Activated CD4-positive, alpha-beta T cell treated with anti-CD3 and anti-CD28 coated beads, Interleukin-2, amount 10 ng/mL, durations not matched to agents 24 days and 14 days (primary cell): Measurements from ENCODE around the gene LGALS1. TPM values are rescaled to one million over a fixed set of nuclear protein-coding genes. Genes with fewer than 3 reads are reported as not detected.

Experiments
- DNase-seq: peaks from one replicate; pipeline ENCODE4 v3.0.0; 2022
- H3K27ac Mint-ChIP-seq: one replicate; pipeline ENCODE4 v1.8.0; 2022; ENCODE audit warnings: mild to moderate bottlenecking, mixed read lengths
- H3K27me3 Mint-ChIP-seq: one replicate; pipeline ENCODE4 v1.8.0; 2022; ENCODE audit warnings: mixed read lengths
- H3K36me3 Mint-ChIP-seq: one replicate; pipeline ENCODE4 v1.8.0; 2022; ENCODE audit warnings: low read depth, mild to moderate bottlenecking, mixed read lengths
- H3K4me1 Mint-ChIP-seq: one replicate; pipeline ENCODE4 v1.8.0; 2021; ENCODE audit warnings: mixed read lengths
- H3K4me3 Mint-ChIP-seq: one replicate; pipeline ENCODE4 v1.8.0; 2022; ENCODE audit warnings: mild to moderate bottlenecking, moderate library complexity, mixed read lengths
- H3K9me3 Mint-ChIP-seq: one replicate; pipeline ENCODE4 v1.8.0; 2021; ENCODE audit warnings: mixed read lengths
- intact Hi-C: fragments of 100-400 bp; cut with micrococcal nuclease; formaldehyde crosslinking; loops from one replicate; pipeline ENCODE4 v1.15.1; 2023
- total RNA-seq: library from RNA; stranded (reverse); gene quantifications from 2 replicates; pipeline ENCODE4 v1.2.3, GENCODE V29; 2022

The LGALS1 gene
- total RNA-seq, 1 donor from 2014 or later: 361 TPM

DNA sequence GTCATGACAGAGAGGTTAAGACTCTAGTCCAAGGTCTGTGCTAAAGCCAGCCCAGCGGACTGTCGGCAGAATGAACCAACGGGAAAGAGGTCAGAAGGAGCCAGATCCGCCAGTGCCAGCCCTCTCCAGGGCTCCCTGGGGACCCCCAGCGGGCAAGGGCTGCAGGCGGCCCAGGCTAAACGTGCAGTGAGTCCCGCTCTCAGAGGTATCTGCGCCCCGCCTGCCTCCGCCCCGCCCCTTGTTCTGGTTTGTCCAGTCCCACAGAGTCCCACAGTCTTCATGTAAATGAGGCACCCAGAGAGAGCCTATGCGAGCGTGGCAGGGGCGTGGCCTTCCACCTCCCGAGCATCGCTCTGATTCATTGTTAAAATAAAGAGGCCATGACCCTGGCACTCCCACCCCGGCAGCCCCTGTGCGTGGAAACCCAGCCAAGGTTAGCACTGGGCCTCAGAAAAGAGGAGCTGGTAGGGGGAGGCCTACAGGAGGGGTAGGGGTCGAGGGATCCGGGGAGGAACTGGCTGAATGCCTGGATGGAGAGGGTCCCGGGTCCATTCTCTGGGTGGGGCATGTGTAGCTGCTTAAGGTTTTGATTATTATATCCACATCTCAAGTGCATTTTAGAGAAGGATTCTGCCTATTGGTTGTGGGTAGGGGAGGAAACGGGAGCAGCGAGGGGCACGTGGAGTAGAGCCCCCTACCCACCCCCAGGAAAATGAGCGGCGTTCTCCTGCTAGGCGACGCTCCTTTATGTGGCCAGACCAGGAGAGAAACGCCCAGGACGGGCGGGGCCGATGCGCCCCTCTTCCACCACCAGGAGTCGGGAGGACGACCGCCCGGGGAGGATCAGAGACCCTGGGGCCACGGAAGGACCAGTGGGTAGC is 21.5 kb downstream of the LGALS1 start, which contains the start of gene TRIOBP:
TSS of gene TRIOBP (plus strand) at position 392 of the 881 bp plus-strand sequence. CDS start 4,318 bp downstream, outside the sequence.
- peaks cover 13% of the 10 kb centered on the region for H3K4me1 Mint-ChIP-seq
- H3K9me3 Mint-ChIP-seq: no peaks in the 10 kb centered on the region
- H3K36me3 Mint-ChIP-seq: peaks cover 18% of the 10 kb centered on the region
- peak; percentile 97 for DNase-seq
- peak within 1 kb of the TSS; percentile 75 for H3K4me3 Mint-ChIP-seq
- intact Hi-C loops: loop anchor here (1.0 kb wide), 1 partner anchor 11 kb away; the partner anchor contains the start of gene NOL12
- no peaks in the 10 kb centered on the region for H3K27me3 Mint-ChIP-seq
- peak within 1 kb of the TSS; percentile 58 for H3K27ac Mint-ChIP-seq

DNA sequence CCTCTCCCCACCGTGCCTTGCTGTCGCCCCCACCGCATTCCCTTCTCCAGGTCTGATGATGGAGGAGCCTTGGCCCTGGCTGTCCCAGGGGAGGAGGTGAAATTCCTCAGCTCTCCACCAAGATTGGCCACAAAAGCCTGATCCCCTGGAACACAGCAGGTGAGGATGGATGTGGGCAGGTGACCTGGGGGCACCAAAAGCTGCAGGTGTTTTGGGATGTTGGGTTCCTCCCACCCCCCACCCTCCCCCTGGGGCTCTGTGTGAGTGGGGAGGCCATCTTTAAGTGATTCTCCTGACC is 22.1 kb downstream of the LGALS1 start:
- Mint-ChIP-seq H3K36me3 (peaks cover 15% of the 10 kb centered on the region), H3K27me3 (no peaks in the 10 kb centered on the region), H3K4me1 (peaks cover 13% of the 10 kb centered on the region), H3K27ac (no peak overlapping the region), H3K4me3 (no peak overlapping the region), H3K9me3 (no peaks in the 10 kb centered on the region)
- intact Hi-C loops: no loop called here
- DNase-seq: no peak

DNA sequence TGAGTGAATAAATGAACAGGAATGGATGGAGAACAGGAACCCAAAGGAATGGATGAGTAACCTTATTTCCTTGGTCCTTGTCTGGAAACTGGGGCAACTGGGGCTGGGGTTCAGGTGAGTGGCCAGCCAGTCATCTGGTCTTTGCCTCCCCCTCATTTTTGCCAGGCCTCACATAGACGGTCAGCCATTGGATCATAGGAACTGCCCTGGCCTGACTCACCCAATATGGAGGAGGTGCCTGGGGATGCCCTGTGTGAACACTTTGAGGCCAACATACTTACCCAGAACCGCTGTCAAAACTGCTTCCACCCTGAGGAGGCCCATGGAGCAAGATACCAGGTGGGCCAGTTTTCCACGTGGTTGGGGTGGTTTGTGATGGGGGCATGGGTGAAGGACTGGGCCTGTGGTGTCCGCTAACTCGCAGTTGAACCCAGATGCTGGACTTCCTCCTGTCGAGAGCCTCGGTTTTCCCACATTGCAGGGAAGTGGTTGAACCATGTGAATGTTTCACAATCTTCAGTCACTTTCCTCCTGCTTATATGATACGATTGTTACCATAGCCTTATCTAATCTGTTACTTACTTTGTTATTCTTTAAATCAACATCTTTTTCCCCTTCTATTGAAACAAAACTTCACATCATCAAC is 25.8 kb downstream of the LGALS1 start:
- Mint-ChIP-seq H3K9me3 (no peaks in the 10 kb centered on the region), H3K27me3 (no peaks in the 10 kb centered on the region), H3K36me3 (peaks cover 8% of the 10 kb centered on the region), H3K4me1 (peaks cover 8% of the 10 kb centered on the region), H3K4me3 (no peak overlapping the region), H3K27ac (no peak overlapping the region)
- intact Hi-C loops: no loop called here
- no peak for DNase-seq

DNA sequence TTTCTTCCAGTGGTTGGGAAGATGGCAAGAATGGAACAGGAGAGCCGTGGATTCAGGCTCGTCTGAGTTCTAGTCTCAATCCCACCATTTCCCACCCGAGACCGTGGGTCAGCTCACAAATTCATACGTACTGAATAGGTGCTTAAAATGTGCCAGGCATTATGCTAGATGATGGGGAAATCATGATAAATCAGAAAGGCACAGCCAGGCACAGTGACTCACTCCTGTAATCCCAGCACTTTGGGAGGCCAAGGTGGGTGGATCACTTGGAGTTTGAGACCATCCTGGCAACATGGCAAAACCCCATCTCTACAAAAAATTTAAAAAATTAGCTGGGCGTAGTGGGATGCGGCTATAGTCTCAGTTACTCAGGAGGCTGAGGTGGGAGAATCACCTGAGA is 28.5 kb downstream of the LGALS1 start:
- H3K4me3 Mint-ChIP-seq: no peak overlapping the region

DNA sequence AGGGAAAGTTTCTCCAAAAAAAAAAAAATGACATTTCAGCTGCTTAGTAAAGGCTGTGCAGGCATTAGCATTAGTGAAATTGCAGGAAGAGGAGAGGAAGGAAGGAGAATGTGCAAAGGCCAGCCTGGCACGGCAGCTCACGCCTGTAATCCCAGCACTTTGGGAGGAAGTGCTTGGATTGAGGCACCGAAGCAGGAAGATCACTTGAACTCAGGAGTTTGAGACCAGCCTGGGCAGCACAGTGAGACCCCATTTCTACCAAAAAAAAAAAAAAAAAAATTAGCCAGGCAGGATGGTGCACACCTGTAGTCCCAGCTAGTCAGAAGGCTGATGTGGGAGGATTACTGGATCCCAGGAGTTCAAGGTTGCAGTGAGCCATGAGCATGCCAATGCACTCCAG is 29.2 kb downstream of the LGALS1 start:
- no peaks in the 10 kb centered on the region for H3K9me3 Mint-ChIP-seq
- no peaks in the 10 kb centered on the region for H3K4me1 Mint-ChIP-seq
- H3K27me3 Mint-ChIP-seq: no peaks in the 10 kb centered on the region
- peaks cover 5% of the 10 kb centered on the region for H3K36me3 Mint-ChIP-seq
- no peak for DNase-seq
- H3K4me3 Mint-ChIP-seq: no peak overlapping the region
- no peak overlapping the region for H3K27ac Mint-ChIP-seq
- intact Hi-C loops: no loop called here

More for the DNA sequence above, 28.5 kb downstream of the LGALS1 start:
- no peaks in the 10 kb centered on the region for H3K27me3 Mint-ChIP-seq
- no peak overlapping the region for H3K27ac Mint-ChIP-seq
- intact Hi-C loops: no loop called here
- H3K36me3 Mint-ChIP-seq: peaks cover 5% of the 10 kb centered on the region
- no peaks in the 10 kb centered on the region for H3K4me1 Mint-ChIP-seq
- H3K9me3 Mint-ChIP-seq: no peaks in the 10 kb centered on the region
- no peak for DNase-seq

DNA sequence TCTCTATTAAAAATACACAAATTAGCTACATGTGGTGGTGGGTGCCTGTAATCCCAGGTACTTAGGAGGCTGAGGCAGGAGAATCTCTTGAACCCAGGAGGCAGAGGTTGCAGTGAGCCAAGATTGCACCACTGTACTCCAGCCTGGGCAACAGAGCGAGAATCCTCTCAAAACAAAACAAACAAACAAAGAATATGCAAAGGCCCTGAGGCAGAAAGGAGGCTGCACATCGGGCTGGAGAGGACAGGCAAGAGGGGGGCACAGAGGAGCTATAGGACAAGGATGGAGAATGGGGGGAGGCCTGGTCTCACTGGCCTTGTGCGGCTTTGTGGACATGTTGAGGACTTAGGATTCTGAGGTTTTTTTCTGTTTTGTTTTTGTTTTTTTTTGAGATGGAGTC is 29.8 kb downstream of the LGALS1 start:
- no peak for DNase-seq
- Mint-ChIP-seq H3K36me3 (peaks cover 5% of the 10 kb centered on the region), H3K4me1 (no peaks in the 10 kb centered on the region), H3K4me3 (no peak overlapping the region), H3K9me3 (no peaks in the 10 kb centered on the region), H3K27me3 (no peaks in the 10 kb centered on the region), H3K27ac (no peak overlapping the region)
- intact Hi-C loops: no loop called here

DNA sequence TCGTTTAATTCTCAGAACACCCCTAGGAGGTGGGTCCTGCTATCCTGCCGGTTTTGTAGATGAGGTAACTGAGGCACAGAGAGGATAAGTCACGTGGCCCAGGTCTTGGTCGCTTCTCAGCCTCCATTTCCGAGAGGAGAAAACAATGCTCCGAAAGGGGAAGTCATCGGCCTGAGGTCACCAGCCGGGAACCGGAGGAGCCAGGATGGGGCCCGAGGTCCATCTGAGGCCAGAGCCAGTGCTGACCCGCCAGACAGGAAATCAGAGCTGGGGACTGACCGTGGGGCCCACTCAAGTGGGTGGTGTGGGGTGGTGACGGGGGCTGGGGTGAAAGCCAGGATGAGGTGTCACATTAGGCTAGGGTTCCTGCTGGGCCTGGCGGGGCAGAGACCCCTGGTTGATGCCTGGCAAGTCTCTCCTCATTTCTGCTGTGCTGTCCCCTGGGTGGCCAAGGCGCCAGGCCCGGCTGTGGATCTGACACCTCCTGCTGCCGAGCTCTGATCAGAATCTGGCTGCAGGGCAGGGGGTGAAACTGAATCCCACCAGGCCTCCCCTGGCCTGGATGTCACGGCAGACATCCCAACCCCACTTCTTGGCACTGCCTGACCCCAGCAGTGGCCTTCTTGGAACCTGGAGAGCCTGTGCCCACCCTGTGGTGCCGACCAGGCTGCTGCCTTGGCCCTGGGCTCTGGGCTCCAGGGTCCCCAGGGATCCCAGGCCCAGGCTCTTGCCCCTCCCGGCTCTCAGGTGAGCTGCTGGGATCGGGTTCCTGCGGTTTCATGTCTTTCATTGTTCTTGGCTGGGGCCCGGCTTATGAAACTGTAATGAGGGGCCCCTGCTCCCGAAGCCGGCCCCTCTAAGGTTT is 33.4 kb downstream of the LGALS1 start:
- peaks cover 3% of the 10 kb centered on the region for H3K36me3 Mint-ChIP-seq
- intact Hi-C loops: no loop called here
- no peak overlapping the region for H3K27ac Mint-ChIP-seq
- no peaks in the 10 kb centered on the region for H3K27me3 Mint-ChIP-seq
- H3K9me3 Mint-ChIP-seq: no peaks in the 10 kb centered on the region
- DNase-seq: no peak
- H3K4me3 Mint-ChIP-seq: no peak overlapping the region
- no peaks in the 10 kb centered on the region for H3K4me1 Mint-ChIP-seq

DNA sequence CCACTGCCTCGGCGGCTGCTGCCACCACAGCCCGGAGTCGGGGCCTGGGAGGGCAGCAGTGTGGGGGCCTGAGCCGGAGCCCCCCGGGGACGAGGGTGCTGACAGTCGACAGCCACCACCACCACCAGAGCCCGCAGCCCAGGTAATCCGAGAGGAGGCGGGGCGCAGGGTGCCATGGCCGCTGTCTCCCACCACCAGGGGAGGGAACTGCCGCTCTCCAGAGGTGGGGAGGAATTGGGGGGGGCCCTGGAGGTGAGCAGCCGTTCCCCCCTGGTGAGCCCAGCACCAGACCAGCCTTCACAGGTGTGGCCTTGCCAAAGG is 34.0 kb downstream of the LGALS1 start:
- no peak overlapping the region for H3K27ac Mint-ChIP-seq
- no peaks in the 10 kb centered on the region for H3K27me3 Mint-ChIP-seq
- H3K36me3 Mint-ChIP-seq: peaks cover 2% of the 10 kb centered on the region
- no peak overlapping the region for H3K4me3 Mint-ChIP-seq
- DNase-seq: no peak
- H3K4me1 Mint-ChIP-seq: no peaks in the 10 kb centered on the region
- H3K9me3 Mint-ChIP-seq: no peaks in the 10 kb centered on the region
- intact Hi-C loops: no loop called here

DNA sequence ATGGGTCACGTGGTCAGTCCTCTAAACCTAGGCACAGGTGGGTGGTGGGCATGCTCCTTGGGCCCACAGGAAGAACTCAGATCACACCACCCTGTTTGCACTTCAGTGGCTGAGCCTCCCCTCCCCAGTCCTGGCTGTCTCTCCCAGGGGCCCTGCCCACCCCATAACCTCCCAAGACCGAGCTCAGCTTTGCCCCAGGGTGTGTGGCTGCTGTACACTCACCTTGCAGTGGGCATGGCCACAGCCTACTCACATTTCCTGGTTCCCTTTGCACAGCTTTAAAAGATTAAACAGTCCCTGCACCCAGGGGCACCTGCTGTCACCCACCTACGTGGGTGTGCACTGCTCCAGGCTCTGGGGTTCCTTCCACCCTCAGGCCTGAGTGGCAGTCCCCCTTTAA is 35.2 kb downstream of the LGALS1 start:
- Mint-ChIP-seq H3K4me1 (no peaks in the 10 kb centered on the region), H3K27me3 (no peaks in the 10 kb centered on the region), H3K9me3 (no peaks in the 10 kb centered on the region), H3K4me3 (no peak overlapping the region), H3K36me3 (no peaks in the 10 kb centered on the region), H3K27ac (no peak overlapping the region)
- DNase-seq: no peak
- intact Hi-C loops: no loop called here

DNA sequence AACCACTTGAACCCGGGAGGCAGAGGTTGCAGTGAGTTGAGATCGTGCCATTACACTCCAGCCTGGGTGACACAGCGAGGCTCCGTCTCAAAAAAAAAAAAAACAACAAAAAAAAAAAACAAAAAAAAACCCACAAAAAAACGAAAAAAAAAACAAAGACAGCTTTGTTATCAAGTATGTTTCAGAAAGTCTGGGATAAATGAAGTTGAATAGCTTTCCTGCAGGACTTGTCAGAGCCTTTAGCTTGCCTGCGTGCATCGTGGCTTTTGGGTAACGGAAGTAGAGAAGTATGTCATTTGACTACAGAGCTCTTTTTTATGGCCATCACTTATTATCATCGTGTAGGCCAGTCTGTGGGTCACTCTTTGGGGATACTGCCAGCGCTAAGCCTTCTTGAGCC is 36.1 kb downstream of the LGALS1 start:
- intact Hi-C loops: no loop called here
- Mint-ChIP-seq H3K9me3 (no peaks in the 10 kb centered on the region), H3K4me1 (no peaks in the 10 kb centered on the region), H3K27ac (no peak overlapping the region), H3K4me3 (no peak overlapping the region), H3K27me3 (no peaks in the 10 kb centered on the region), H3K36me3 (no peaks in the 10 kb centered on the region)
- DNase-seq: no peak

DNA sequence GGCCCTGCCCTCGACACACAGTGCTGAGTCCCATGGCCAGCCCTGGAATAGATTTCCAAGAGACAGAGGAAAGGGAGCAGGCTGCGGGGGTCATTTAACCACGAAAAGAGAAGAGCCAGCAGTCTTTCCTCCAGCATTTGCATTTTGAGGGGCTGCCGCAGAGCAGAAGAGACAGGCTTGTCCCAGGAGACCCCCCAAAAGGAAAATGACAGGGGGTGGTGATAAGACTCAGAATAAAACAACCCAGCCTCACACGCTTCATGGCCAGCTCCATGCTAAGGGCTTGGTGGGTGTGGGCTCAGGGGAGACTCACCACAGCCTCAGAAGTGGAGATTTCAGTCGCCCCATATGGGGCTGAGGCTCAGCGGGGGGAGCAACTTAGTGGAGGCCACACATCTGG is 38.3 kb downstream of the LGALS1 start:
- no peaks in the 10 kb centered on the region for H3K4me1 Mint-ChIP-seq
- H3K36me3 Mint-ChIP-seq: no peaks in the 10 kb centered on the region
- H3K9me3 Mint-ChIP-seq: no peaks in the 10 kb centered on the region
- no peak for DNase-seq
- no peaks in the 10 kb centered on the region for H3K27me3 Mint-ChIP-seq
- intact Hi-C loops: no loop called here
- no peak overlapping the region for H3K27ac Mint-ChIP-seq
- no peak overlapping the region for H3K4me3 Mint-ChIP-seq

DNA sequence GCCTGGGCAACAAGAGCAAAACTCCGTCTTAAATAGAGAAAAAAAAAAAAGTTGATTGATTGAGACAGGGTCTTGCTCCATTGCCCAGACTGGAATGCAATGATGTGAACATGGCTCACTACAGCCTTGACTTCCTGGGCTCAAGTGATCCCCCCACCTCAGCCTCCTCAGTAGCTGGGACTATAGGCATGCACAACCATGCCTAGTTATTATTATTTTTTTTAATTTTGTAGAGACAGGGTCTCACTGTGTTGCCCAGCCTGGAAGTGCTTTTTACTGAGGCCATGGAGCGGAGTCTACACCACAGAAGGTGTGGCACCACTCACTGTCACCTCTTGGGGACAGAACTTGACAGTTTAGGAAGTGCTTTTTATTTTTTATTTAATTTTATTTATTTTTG is 39.2 kb downstream of the LGALS1 start:
- peaks cover 1% of the 10 kb centered on the region for H3K4me1 Mint-ChIP-seq
- intact Hi-C loops: no loop called here
- DNase-seq: no peak
- no peak overlapping the region for H3K4me3 Mint-ChIP-seq
- H3K36me3 Mint-ChIP-seq: no peaks in the 10 kb centered on the region
- H3K9me3 Mint-ChIP-seq: no peaks in the 10 kb centered on the region
- H3K27me3 Mint-ChIP-seq: no peaks in the 10 kb centered on the region
- no peak overlapping the region for H3K27ac Mint-ChIP-seq

DNA sequence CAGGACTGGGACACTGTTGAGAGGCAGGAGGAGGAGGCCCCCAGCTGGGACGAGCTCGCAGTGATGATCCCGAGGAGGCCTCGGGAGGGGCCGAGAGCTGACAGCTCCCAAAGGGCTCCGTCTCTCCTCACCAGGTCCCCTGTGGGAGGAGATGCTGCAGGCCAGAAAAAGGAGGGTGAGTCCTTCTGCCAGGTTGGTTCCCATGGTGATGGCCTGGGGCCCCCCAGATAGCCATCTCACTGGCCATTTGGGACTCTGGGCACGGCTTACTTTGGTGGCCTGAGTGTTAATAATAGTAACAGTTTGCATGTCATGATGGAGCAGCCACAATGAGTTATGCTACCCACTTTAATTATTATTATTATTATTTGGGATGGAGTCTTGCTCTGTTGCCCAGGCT is 40.3 kb downstream of the LGALS1 start:
- Mint-ChIP-seq H3K27ac (no peak overlapping the region), H3K4me3 (no peak overlapping the region), H3K27me3 (no peaks in the 10 kb centered on the region), H3K4me1 (peaks cover 3% of the 10 kb centered on the region), H3K36me3 (no peaks in the 10 kb centered on the region), H3K9me3 (no peaks in the 10 kb centered on the region)
- no peak for DNase-seq
- intact Hi-C loops: no loop called here

DNA sequence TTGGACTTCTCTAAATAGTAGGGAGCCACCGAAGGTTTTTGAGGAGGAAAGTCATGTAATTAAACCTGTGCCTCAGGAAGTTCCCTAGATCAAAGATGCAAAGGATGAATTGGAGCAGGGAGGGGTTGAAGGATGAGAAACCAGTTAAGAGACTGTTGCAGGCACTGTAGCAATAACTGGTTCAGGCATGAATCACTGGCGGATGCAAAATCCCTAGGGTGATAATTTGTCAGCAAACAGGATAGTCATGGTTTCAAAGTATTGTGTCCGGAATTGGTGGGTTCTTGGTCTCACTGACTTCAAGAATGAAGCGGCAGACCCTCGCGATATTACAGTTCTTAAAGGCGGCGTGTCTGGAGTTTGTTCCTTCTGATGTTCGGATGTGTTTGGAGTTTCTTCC is 41.3 kb downstream of the LGALS1 start:
- Mint-ChIP-seq H3K27ac (no peak overlapping the region), H3K27me3 (no peaks in the 10 kb centered on the region), H3K4me1 (peaks cover 3% of the 10 kb centered on the region), H3K9me3 (no peaks in the 10 kb centered on the region), H3K4me3 (no peak overlapping the region), H3K36me3 (no peaks in the 10 kb centered on the region)
- intact Hi-C loops: no loop called here
- DNase-seq: no peak
